GM19463 (cell line): Measurements from ENCODE around the gene KRTAP12-1.
"Not testable (repeated sequence)": the region's sequence is repeated elsewhere in the genome, so short reads cannot be mapped to it uniquely, and the experiment has no call there.

Source experiments
- ATAC-seq: cut with Tn5 transposase; IDR thresholded peaks from one replicate; pipeline ENCODE4 v1.9.1; 2021; ENCODE audit warnings: mild to moderate bottlenecking, moderate library complexity; ENCODE audit not compliant: unreplicated experiment

Gene KRTAP12-1

DNA sequence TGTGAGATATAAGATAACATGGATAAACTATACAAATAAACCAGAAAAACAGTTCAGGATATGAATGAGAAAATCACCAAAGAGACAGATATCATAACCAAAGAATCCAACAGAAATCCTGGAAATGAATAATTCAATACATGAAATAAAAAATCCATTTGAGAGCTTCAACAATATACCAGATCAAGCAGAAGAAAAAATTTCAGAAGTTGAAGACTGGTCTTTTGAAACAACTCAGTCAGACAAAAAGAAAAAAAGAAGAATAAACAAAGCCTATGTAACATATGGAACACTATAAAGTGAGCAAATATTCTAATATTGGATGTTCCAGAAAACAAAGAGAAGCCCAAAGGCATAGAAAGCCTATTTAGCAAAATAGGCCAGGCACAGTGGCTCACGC is 10.1 kb downstream of the KRTAP12-1 start:
- no peak for ATAC-seq

DNA sequence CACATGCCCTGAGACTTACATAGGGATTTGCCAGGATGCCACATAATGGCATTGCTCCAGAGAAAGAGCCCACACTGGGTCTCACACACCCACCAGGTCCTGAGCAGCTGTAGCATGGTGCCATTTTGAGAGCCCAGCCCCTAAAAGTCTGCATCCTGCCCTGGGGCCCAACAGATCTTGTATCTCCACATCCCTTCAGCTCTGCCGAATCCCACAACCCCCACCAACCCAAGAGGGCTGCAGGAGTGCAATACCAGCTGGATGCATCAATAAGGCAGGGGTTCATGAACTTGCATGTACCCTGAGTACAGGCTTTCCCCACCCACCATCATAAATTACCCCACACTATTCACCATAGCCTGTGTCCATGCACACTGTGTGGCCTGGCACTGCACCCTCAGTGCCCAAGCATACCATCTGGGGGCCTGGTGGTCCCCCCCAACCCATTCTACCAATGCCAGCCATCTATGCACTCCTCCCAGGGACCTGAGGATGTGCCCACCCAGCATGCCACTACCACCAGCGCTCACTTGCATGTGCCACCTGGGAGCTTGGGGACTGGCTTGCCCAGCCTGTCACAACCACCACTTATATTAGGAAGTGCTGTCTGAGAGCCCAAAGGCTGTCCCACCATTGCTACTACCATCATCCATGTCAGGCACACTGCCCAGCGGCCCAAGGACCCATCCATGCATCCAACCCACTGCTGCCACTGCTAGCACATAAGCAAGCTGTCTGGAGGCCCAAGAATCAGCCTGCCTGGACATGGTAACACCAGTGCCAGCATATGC is 11.1 kb downstream of the KRTAP12-1 start:
- no peak for ATAC-seq

DNA sequence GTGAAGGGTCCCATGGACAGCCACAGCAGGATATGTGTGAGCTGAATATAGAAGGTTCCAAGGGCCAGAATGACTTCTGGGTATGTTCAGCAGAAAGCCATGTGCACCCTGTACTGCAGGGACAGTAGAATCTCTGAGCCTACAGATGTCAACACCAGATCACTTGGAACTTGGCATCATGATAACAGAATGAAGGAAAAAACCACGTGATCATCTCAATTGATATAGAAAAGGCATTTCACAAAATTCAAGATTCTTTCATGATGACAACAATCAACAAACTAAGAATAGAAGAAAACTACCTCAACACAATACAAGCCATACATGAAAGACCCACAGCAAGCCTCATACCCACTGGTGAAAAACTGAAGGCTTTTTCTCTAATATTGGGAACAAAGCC is 14.4 kb downstream of the KRTAP12-1 start:
- no peak for ATAC-seq

DNA sequence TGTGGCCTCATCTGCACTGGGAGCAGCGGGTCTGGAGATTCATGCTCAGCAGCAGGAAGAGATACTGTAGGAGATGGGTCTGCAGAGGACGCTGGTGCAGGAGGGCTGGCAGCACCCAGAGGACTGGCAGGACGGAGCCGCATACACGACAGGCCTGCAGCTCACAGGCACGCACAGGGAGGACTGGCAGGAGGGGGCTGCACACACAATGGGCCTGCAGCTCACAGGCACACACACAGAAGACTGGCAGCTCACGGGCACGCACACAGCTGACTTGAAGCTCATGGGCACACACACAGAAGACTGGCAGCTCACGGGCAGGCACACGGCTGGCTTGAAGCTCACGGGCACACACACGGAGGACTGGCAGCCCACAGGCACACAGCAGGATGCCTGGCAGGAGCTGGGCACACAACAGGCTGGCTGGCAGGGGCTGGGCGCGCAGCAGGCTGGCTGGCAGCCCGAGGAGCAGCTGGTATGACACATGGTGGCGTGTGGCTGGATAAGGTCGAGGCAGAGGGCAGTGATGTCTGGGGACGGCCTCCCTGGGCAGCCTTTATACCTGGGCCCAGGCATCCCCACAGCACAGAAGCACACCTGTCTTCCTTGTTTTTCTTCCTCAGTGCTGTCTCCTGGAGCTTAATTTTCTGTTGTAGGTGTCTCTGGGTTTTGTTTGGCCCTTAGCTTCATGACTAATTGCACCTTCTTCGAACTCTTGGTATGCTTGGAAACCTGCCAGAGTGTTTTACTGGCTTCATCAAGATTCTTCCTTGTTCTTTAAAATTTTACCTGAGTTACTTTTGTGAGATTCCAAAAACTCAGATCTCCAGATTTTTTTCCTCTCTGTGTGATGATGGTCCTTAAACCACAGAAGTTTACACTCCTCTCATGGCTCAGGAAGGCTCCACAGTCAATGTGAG is 15.3 kb downstream of the KRTAP12-1 start, which contains the start of gene KRTAP12-2:
TSS of gene KRTAP12-2 (minus strand) at position 527 of the 920 bp plus-strand sequence. CDS start at position 486, 41 bp downstream.
- no peak for ATAC-seq

- no peak for ATAC-seq
These were observed 17.3 kb downstream of the KRTAP12-1 start for GRCh38 chr21:44664691-44665090.

- not testable (repeated sequence) for ATAC-seq
These were observed 20.4 kb downstream of the KRTAP12-1 start for GRCh38 chr21:44661567-44661966.

DNA sequence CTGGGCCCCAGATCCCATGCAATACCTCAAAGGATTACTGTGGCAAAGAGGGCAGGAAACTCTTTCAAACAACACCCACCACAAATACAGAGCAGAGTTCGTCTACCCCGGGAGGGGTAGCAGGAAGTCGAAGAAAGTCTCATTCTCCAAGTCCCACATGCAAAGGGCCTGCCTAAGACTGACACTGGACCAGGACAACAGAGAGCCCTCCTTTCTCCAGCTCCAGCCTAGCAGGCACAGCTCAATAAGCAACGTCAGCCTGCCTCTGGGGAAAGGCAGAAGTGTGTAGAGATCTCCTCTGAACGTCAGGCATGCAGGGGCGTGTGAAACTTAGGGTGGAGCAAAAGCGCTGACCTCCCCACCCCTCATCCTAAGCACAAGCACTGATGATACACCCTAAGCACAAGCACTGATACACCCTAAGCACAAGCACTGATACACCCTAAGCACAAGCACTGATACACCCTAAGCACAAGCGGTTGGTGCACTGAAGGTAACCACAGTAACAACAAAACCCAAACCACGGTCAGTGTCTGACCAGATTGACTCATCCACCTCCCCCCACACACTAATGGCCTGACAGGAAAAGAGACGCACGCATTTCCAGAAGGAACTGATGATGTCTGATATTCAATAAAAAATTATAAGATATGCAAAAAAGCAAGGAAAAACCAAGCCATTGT is 22.9 kb downstream of the KRTAP12-1 start:
- ATAC-seq = no peak

DNA sequence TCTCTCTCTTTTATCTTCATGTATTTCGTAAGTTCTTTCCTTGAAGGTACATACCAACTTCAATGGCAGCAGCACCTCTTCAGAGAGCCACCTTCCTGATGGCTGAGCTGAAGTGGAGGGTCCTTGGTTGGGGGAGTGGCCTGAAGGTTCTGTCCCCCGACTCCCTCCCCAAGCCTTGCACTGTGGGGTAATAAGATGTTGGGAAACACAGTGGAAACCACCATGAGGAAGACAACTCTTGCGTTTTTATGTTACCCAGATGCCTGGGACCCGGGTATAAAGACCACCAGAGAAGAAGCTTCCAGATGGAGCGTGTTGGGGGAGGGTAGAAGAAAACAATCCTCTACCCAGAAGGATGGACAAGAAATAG is 23.4 kb downstream of the KRTAP12-1 start:
- no peak for ATAC-seq

GRCh38 chr21:44657635-44658540 is 24.1 kb downstream of the KRTAP12-1 start, which contains the start of gene KRTAP12-3:
Gene KRTAP12-3 (plus strand): TSS chr21:44657932. CDS start chr21:44657980, 48 bp downstream.
- ATAC-seq = no peak

GRCh38 chr21:44656868-44657267 is 25.1 kb downstream of the KRTAP12-1 start:
- no peak for ATAC-seq

DNA sequence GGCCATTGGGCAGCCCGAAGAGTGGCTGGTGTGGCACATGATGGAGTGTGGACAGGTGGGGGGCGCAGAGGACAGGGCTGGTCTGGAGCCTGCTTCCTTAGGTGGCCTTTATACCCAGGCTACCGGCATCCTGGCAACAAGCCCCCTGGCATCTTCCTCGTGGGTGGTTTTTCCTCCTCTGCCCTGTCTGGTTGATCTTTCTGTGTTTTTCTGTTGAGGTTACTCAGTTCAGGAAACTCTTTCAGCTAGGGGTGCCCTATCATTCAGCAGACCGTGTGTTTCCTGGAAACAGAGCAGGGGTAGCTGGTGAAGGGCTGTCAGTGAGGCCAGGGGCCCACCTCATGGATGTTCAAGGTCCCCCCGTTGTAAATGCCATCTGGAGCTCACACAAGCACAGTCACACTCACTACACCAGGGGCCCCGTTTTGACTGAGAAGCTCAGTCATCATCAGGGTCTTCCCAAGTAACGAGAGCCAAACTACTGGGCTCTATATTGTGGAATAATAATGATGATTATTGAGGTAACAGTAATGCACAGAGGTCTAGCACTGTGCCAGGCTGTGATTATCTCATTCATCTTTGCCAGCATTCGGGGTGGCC is 27.3 kb downstream of the KRTAP12-1 start, which contains the start of gene KRTAP12-4:
TSS of gene KRTAP12-4 (minus strand) at position 84 of the 600 bp plus-strand sequence. CDS start at position 39, 45 bp downstream.
- no peak for ATAC-seq

DNA sequence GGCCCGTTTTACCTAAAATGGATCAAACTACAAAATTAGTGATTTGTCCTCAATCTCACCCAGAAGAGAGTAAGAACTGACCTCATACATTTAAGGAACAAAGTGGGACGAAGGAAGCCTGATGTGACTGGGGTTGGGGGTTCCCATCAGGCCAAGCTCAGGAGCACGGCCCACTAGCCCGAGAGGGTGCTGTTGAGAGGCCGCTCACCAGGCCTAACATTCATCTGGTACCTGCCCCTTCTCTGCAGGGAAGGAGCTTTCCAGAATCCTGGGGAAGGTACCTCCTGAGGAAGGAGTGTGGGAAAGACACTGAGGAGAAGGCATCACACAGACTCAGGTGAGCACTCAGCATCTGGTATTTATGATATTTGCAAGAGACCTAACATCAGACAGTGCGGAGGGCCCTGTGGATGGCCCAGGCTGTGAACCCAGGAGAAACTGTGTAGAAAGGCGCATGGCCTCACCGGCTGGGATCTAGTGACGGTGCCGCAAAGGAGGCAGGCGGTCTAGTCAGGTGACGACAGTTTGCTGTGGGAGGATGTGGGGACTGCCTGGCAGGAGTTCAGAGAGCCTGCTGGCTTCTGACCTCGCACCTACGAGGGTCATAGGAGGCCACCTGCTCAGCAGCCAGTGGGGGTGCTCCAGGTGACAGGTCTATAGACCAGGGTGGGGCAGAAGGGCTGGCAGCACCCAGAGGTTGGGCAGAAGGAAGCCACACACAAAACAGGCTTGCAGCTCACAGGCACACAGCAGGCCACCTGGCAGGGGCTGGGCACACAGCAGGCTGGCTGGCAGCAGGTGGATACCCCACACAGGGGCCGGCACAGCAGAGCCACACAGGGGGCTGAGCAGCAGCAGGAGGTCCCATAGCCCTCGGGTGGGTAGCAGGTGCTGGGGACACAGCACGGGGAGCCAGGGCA is 28.0 kb downstream of the KRTAP12-1 start:
- ATAC-seq = no peak

DNA sequence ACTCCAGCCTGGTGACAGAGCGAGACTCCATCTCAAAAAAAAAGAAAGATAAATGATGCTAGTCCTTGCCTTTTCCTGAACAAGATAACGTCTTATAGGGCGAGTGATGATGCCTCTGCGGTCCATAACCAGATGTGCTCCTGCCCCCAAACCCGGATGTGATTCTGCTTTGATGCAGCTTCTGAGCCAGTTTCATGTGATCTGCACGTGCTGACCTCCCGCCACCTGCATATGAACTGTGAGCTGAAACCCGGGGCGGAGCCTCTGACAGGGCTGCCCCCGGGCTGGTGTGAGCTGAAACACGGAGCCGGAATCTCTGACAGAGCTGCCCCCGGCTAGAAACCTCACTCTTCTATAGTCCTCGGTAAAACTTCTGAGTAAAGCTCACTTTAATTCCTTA is 28.8 kb downstream of the KRTAP12-1 start:
- ATAC-seq = no peak

DNA sequence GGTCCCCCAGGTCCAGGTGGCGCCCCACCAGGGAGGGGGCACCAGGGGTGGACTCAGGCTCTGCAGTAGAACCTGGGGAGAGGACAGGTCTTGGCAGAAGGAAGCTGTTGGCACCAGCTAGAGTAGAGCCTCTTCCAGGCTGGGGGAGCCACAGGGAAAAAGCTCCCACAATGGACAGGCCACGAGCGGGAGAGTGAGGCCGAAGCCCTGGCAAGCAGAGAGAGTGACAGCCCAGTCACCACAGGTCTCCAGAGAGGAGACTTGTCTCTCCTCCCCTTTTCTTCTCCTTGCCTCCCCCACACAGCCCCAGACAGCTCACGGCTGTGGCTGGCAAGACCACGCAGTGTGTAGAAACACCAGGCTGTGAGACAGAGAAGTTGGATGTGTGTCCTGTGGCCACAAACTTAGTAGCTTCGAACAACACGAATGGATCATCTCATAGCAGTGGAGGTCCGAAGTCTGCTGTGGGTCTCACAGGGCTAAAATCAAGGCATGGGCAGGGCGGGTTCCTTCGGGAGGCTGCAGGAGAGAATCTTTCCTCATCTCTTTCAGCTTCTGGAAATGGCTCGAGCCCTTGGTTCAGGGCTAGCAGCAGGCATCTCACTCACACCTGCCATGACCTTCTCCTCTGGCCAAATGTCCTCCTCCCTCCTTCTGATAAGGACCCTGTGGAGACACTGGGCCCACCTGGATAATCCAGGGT is 30.8 kb downstream of the KRTAP12-1 start:
- no peak for ATAC-seq

GRCh38 chr21:44650265-44650972 is 31.5 kb downstream of the KRTAP12-1 start:
- no peak for ATAC-seq

- ATAC-seq = no peak
These were observed 32.4 kb downstream of the KRTAP12-1 start for GRCh38 chr21:44649521-44650100.
